ENCODE results near the gene GRIP1. TPM values are rescaled to one million over a fixed set of nuclear protein-coding genes. Genes with fewer than 3 reads are reported as not detected.

The GRIP1 gene
- polyA plus RNA-seq, 3 donors from 2014 or later, result 0.31 to 1.7 TPM; not detected in 1

GRCh38 chr12:66453120-66453519 lies 225.8 kb downstream of the GRIP1 start:
- no peak for DNase-seq
- Mint-ChIP-seq H3K4me1 (no peaks in the 10 kb centered on the region), H3K27ac (no peak overlapping the region), H3K36me3 (no peaks in the 10 kb centered on the region), H3K4me3 (no peak overlapping the region), H3K27me3 (ENCODE audit: low read depth in 3 of 3) (peaks cover 0 to 10% (median 4%) of the 10 kb centered on the region in 3 donors), H3K9me3 (no peaks in the 10 kb centered on the region)

- no peak overlapping the region for H3K27ac Mint-ChIP-seq
- no peak for DNase-seq
- H3K9me3 Mint-ChIP-seq, result no peaks in the 10 kb centered on the region
- H3K27me3 Mint-ChIP-seq (ENCODE audit: low read depth in 3 of 3), result peaks cover 0 to 7% (median 0%) of the 10 kb centered on the region in 3 donors
- H3K36me3 Mint-ChIP-seq, result no peaks in the 10 kb centered on the region
- H3K4me3 Mint-ChIP-seq, result no peak overlapping the region
- H3K4me1 Mint-ChIP-seq, result no peaks in the 10 kb centered on the region
Measured at GRCh38 chr12:66449531-66449930, 229.3 kb downstream of the GRIP1 start.

- Mint-ChIP-seq H3K9me3 (no peaks in the 10 kb centered on the region), H3K27ac (no peak overlapping the region), H3K27me3 (ENCODE audit: low read depth in 3 of 3) (peaks cover 0 to 7% (median 0%) of the 10 kb centered on the region in 3 donors), H3K4me1 (no peaks in the 10 kb centered on the region), H3K36me3 (no peaks in the 10 kb centered on the region), H3K4me3 (no peak overlapping the region)
- no peak for DNase-seq
Measured at GRCh38 chr12:66447643-66448042, 231.2 kb downstream of the GRIP1 start.

GRCh38 chr12:66446276-66446675 lies 232.6 kb downstream of the GRIP1 start:
- Mint-ChIP-seq H3K9me3 (no peaks in the 10 kb centered on the region), H3K36me3 (no peaks in the 10 kb centered on the region), H3K27me3 (ENCODE audit: low read depth in 3 of 3) (peaks cover 0 to 3% (median 0%) of the 10 kb centered on the region in 3 donors), H3K4me1 (no peaks in the 10 kb centered on the region), H3K4me3 (no peak overlapping the region), H3K27ac (no peak overlapping the region)
- DNase-seq, result no peak

- Mint-ChIP-seq H3K27ac (no peak overlapping the region), H3K4me1 (no peaks in the 10 kb centered on the region), H3K4me3 (no peak overlapping the region), H3K9me3 (no peaks in the 10 kb centered on the region), H3K27me3 (ENCODE audit: low read depth in 3 of 3) (peaks cover 2 to 3% (median 2%) of the 10 kb centered on the region in 3 donors), H3K36me3 (no peaks in the 10 kb centered on the region)
- DNase-seq, result no peak
Measured at GRCh38 chr12:66441905-66442559, 236.8 kb downstream of the GRIP1 start.

- Mint-ChIP-seq H3K4me1 (no peaks in the 10 kb centered on the region), H3K4me3 (no peak overlapping the region), H3K9me3 (no peaks in the 10 kb centered on the region), H3K36me3 (no peaks in the 10 kb centered on the region), H3K27ac (no peak overlapping the region), H3K27me3 (ENCODE audit: low read depth in 3 of 3) (peaks cover 2 to 3% (median 2%) of the 10 kb centered on the region in 3 donors)
- no peak for DNase-seq
Measured at GRCh38 chr12:66438601-66439000, 240.3 kb downstream of the GRIP1 start.

- Mint-ChIP-seq H3K9me3 (peaks cover 0 to 5% (median 0%) of the 10 kb centered on the region in 6 donors), H3K27me3 (ENCODE audit: low read depth in 3 of 3) (peaks cover 4 to 6% (median 5%) of the 10 kb centered on the region in 3 donors), H3K27ac (no peak overlapping the region), H3K36me3 (no peaks in the 10 kb centered on the region), H3K4me1 (no peaks in the 10 kb centered on the region), H3K4me3 (no peak overlapping the region)
- DNase-seq, result no peak
Measured at GRCh38 chr12:66430106-66430505, 248.8 kb downstream of the GRIP1 start.

GRCh38 chr12:66428870-66429269 lies 250.0 kb downstream of the GRIP1 start:
- H3K27ac Mint-ChIP-seq, result no peak overlapping the region
- no peaks in the 10 kb centered on the region for H3K36me3 Mint-ChIP-seq
- peaks cover 0 to 7% (median 4%) of the 10 kb centered on the region in 6 donors for H3K9me3 Mint-ChIP-seq
- no peak for DNase-seq
- H3K4me3 Mint-ChIP-seq, result no peak overlapping the region
- H3K4me1 Mint-ChIP-seq, result no peaks in the 10 kb centered on the region
- peaks cover 4 to 8% (median 5%) of the 10 kb centered on the region in 3 donors for H3K27me3 Mint-ChIP-seq (ENCODE audit: low read depth in 3 of 3)

- no peak overlapping the region for H3K27ac Mint-ChIP-seq
- no peaks in the 10 kb centered on the region for H3K4me1 Mint-ChIP-seq
- H3K27me3 Mint-ChIP-seq (ENCODE audit: low read depth in 3 of 3), result peaks cover 4 to 6% (median 5%) of the 10 kb centered on the region in 3 donors
- H3K36me3 Mint-ChIP-seq, result no peaks in the 10 kb centered on the region
- no peak overlapping the region for H3K4me3 Mint-ChIP-seq
- peaks cover 0 to 7% (median 4%) of the 10 kb centered on the region in 6 donors for H3K9me3 Mint-ChIP-seq
- DNase-seq, result no peak
Measured at GRCh38 chr12:66428261-66428660, 250.6 kb downstream of the GRIP1 start.

GRCh38 chr12:66426696-66427095 lies 252.2 kb downstream of the GRIP1 start:
- Mint-ChIP-seq H3K9me3 (peaks cover 0 to 7% (median 4%) of the 10 kb centered on the region in 6 donors), H3K36me3 (no peaks in the 10 kb centered on the region), H3K27me3 (ENCODE audit: low read depth in 3 of 3) (peaks cover 4 to 5% (median 4%) of the 10 kb centered on the region in 3 donors), H3K27ac (no peak overlapping the region), H3K4me3 (no peak overlapping the region), H3K4me1 (no peaks in the 10 kb centered on the region)
- no peak for DNase-seq

- no peak overlapping the region for H3K4me3 Mint-ChIP-seq
- H3K9me3 Mint-ChIP-seq, result peaks cover 0 to 7% (median 4%) of the 10 kb centered on the region in 6 donors
- no peak overlapping the region for H3K27ac Mint-ChIP-seq
- no peaks in the 10 kb centered on the region for H3K4me1 Mint-ChIP-seq
- DNase-seq, result no peak
- no peaks in the 10 kb centered on the region for H3K36me3 Mint-ChIP-seq
- peaks cover 4% of the 10 kb centered on the region in 3 donors for H3K27me3 Mint-ChIP-seq (ENCODE audit: low read depth in 3 of 3)
Measured at GRCh38 chr12:66423266-66423665, 255.6 kb downstream of the GRIP1 start.

GRCh38 chr12:66418908-66419307 lies 260.0 kb downstream of the GRIP1 start:
- Mint-ChIP-seq H3K4me1 (no peaks in the 10 kb centered on the region), H3K36me3 (no peaks in the 10 kb centered on the region), H3K27me3 (ENCODE audit: low read depth in 3 of 3) (peaks cover 0 to 7% (median 3%) of the 10 kb centered on the region in 3 donors), H3K4me3 (no peak overlapping the region), H3K27ac (no peak overlapping the region), H3K9me3 (peaks cover 0 to 2% (median 0%) of the 10 kb centered on the region in 6 donors)
- no peak for DNase-seq

- H3K9me3 Mint-ChIP-seq, result peaks cover 0 to 2% (median 0%) of the 10 kb centered on the region in 6 donors
- no peaks in the 10 kb centered on the region for H3K36me3 Mint-ChIP-seq
- H3K27ac Mint-ChIP-seq, result no peak overlapping the region
- H3K4me3 Mint-ChIP-seq, result no peak overlapping the region
- DNase-seq, result no peak
- H3K4me1 Mint-ChIP-seq, result no peaks in the 10 kb centered on the region
- peaks cover 0 to 7% (median 3%) of the 10 kb centered on the region in 3 donors for H3K27me3 Mint-ChIP-seq (ENCODE audit: low read depth in 3 of 3)
Measured at GRCh38 chr12:66417217-66417616, 261.7 kb downstream of the GRIP1 start.

GRCh38 chr12:66409195-66409871 lies 269.5 kb downstream of the GRIP1 start:
- peak; percentile 20 to 44 (median 42) for DNase-seq
- no peak overlapping the region for H3K4me3 Mint-ChIP-seq
- H3K27me3 Mint-ChIP-seq (ENCODE audit: low read depth in 3 of 3), result peaks cover 1 to 5% (median 1%) of the 10 kb centered on the region in 3 donors
- no peaks in the 10 kb centered on the region for H3K36me3 Mint-ChIP-seq
- H3K9me3 Mint-ChIP-seq, result peaks cover 0 to 2% (median 0%) of the 10 kb centered on the region in 6 donors
- no peak overlapping the region for H3K27ac Mint-ChIP-seq
- no peaks in the 10 kb centered on the region for H3K4me1 Mint-ChIP-seq

Data from immature natural killer cell (primary cell).